HG02610 (cell line): ENCODE measurements around the gene CKAP5.

Source experiments
- ATAC-seq: cut with Tn5 transposase; IDR thresholded peaks from one replicate; pipeline ENCODE4 v1.9.1; 2021; ENCODE audit warnings: mild to moderate bottlenecking, moderate library complexity; ENCODE audit not compliant: unreplicated experiment

CKAP5 gene

DNA sequence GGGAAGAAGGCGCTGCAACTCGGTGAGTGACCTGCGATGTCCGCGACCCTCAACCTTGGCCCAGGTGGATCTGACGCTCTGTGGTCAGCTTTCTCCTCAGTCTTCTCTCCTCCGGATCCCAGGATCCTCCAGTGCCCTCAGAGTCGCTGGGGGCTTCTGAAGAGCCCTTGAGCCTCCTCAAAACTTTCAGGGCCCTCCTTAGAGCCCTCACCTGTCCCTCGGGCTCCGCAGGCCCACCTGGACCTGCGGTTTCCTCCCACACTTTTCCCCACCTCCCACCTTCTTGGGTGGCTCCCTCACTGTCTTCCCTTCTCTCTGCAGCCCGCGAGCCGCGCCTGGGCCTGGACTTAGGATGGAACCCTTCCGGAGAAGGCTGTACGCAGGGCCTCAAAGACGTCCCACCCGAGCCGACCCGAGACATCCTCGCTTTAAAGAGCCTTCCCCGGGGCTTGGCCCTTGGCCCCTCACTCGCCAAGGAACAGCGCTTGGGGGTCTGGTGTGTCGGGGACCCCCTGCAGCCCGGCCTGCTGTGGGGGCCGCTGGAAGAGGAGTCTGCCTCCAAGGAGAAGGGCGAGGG is 144.9 kb downstream of the CKAP5 start:
- no peak for ATAC-seq

GRCh38 chr11:46700241-46701077 is 145.6 kb downstream of the CKAP5 start, which contains the start of the genes ARHGAP1 and ZNF408:
ARHGAP1 (minus strand) TSS chr11:46700619; CDS start chr11:46696107, 4,512 bp downstream.
ZNF408 (plus strand) TSS chr11:46701031; CDS start chr11:46701048, 17 bp downstream.
- ATAC-seq, result peak; percentile 90

DNA sequence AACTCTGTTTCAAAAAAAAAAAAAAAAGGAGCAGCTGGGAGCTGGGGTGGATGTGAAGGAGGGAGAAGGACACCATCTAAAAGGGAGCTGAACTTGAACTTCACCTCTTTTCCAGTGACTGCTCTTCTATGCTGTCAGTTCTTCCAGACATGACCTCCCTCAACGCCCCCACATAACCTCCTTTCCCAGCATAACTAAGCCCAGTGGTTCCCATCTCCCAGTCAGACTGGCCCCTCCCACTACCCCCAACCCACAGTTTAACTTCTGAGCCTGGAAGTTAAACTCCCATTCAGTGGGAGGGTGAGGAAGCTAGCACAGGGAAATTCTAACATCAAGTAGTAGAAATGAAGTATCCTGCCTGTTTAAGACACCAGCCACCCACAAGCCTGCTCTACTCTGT is 147.5 kb downstream of the CKAP5 start:
- no peak for ATAC-seq

GRCh38 chr11:46697723-46698122 is 148.4 kb downstream of the CKAP5 start:
- no peak for ATAC-seq

DNA sequence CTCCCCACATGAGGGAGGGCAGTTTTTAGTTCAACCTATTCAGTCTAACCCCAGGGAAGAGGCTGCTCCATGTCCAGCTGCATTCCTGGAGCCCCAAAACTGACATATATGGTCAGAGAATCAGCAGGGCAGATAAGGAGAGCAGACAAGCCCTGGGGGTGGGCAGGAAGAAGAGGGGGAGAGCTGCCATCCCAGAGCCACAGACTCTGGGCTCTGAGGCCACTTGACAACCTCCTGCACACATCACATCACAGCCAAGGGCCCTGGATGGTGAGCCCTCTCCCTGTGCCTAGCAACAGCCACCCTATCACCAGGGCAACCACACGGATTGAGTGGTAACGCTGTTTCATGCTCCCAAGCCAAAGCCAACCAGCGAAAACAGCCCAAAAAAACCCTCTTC is 148.8 kb downstream of the CKAP5 start:
- no peak for ATAC-seq

- no peak for ATAC-seq
Observed at GRCh38 chr11:46696212-46696558, 149.9 kb downstream of the CKAP5 start.

GRCh38 chr11:46695345-46696211 is 150.5 kb downstream of the CKAP5 start:
- ATAC-seq, result no peak

DNA sequence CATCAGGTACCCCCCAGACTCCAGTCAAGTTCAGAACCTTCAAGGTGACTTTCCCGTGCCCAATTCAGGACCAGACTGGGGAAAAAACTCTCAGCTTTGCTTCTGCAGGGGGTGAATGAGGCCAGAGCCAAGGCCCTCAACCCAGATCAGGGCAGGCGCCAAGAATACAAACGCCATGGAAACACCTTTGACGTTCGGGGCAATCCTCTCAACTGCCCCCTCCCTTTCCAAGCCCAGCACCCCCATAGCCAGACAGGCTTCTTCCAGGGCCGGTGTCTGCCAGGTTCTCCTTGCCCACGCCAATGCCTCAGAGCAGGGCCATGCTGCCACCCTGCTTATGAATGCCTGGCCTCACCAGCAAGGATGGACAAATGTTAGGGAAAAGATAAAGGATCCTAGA is 151.5 kb downstream of the CKAP5 start:
- ATAC-seq, result no peak

DNA sequence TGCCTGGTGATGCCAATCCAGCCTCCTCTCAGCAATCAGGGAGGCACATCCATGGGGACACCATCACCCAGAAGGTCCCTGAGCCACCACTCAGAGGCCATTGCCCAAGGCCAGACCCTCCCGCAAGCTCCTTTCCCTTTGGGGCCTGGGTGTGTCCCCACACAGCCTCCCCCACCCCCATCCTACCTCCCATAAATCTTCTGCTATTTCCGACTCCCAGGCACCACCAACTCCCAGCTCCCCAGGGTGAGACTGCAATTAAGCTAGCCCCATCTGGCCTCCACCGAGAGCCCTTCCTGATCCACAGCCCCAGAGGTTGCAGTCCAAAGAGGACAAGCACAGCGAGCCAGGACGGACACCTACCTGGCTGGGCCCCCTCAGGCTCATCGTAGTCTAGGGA is 152.0 kb downstream of the CKAP5 start:
- ATAC-seq, result no peak

GRCh38 chr11:46693597-46694012 is 152.5 kb downstream of the CKAP5 start:
- no peak for ATAC-seq
